ENCODE results near the gene CYSRT1.

Gene CYSRT1

GRCh38 chr9:137179761-137180160 lies 45.2 kb upstream of the CYSRT1 start:
- no peak for DNase-seq (ENCODE audit: extremely low spot score)
- TF ChIP-seq CTBP1 (IDR thresholded peaks at IDR 0.05; ENCODE audit: borderline replicate concordance) (no peak), SUZ12 (IDR thresholded peaks at IDR 0.05) (no peak), NFRKB (IDR thresholded peaks at IDR 0.05) (no peak), TARDBP (IDR thresholded peaks at IDR 0.05) (no peak), SP1 (IDR thresholded peaks at IDR 0.05) (no peak), ZNF384 (IDR thresholded peaks at IDR 0.05) (no peak), FOXK2 (IDR thresholded peaks at IDR 0.05) (no peak), FOXM1 (IDR thresholded peaks at IDR 0.05; ENCODE audit: borderline replicate concordance) (no peak), BHLHE40 (IDR thresholded peaks at IDR 0.05; ENCODE audit: borderline replicate concordance) (no peak), FOXA1 (IDR thresholded peaks at IDR 0.05) (no peak), L3MBTL2 (conservative IDR thresholded peaks at IDR 0.05) (no peak), HDGF (IDR thresholded peaks at IDR 0.05; ENCODE audit: borderline replicate concordance) (no peak), ARNT (IDR thresholded peaks at IDR 0.05) (no peak), LEF1 (IDR thresholded peaks at IDR 0.05; ENCODE audit: borderline replicate concordance) (no peak), ELF4 (IDR thresholded peaks at IDR 0.05) (no peak)
- TF ChIP-seq, protein P1, sequence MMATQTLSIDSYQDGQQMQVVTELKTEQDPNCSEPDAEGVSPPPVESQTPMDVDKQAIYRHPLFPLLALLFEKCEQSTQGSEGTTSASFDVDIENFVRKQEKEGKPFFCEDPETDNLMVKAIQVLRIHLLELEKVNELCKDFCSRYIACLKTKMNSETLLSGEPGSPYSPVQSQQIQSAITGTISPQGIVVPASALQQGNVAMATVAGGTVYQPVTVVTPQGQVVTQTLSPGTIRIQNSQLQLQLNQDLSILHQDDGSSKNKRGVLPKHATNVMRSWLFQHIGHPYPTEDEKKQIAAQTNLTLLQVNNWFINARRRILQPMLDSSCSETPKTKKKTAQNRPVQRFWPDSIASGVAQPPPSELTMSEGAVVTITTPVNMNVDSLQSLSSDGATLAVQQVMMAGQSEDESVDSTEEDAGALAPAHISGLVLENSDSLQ (IDR thresholded peaks at IDR 0.05), result no peak
- POLR2A ChIA-PET, result interaction anchor here (1.1 kb wide), 1 partner anchor 42 kb away, joined by 3 read pairs; the partner anchor contains the start of gene RNF208
- CTCF ChIA-PET, result no interaction called here

- POLR2A ChIA-PET, result no interaction called here
These were observed 44.5 kb upstream of the CYSRT1 start for GRCh38 chr9:137180491-137180890.

GRCh38 chr9:137181680-137182079 lies 43.3 kb upstream of the CYSRT1 start:
- POLR2A ChIA-PET, result no interaction called here
- TF ChIP-seq L3MBTL2 (conservative IDR thresholded peaks at IDR 0.05), result no peak
- no peak for TF ChIP-seq NFRKB (IDR thresholded peaks at IDR 0.05)
- TF ChIP-seq ELF4 (IDR thresholded peaks at IDR 0.05), result no peak
- no peak for TF ChIP-seq FOXA1 (IDR thresholded peaks at IDR 0.05)
- no peak for TF ChIP-seq HDGF (IDR thresholded peaks at IDR 0.05; ENCODE audit: borderline replicate concordance)
- TF ChIP-seq ZNF384 (IDR thresholded peaks at IDR 0.05), result no peak
- no peak for TF ChIP-seq CTBP1 (IDR thresholded peaks at IDR 0.05; ENCODE audit: borderline replicate concordance)
- TF ChIP-seq FOXM1 (IDR thresholded peaks at IDR 0.05; ENCODE audit: borderline replicate concordance), result no peak
- no peak for TF ChIP-seq FOXK2 (IDR thresholded peaks at IDR 0.05)
- TF ChIP-seq TARDBP (IDR thresholded peaks at IDR 0.05), result no peak
- TF ChIP-seq BHLHE40 (IDR thresholded peaks at IDR 0.05; ENCODE audit: borderline replicate concordance), result no peak
- TF ChIP-seq SUZ12 (IDR thresholded peaks at IDR 0.05), result no peak
- no peak for TF ChIP-seq SP1 (IDR thresholded peaks at IDR 0.05)
- TF ChIP-seq, protein P1 (IDR thresholded peaks at IDR 0.05), result no peak
- TF ChIP-seq ARNT (IDR thresholded peaks at IDR 0.05), result no peak
- no peak for TF ChIP-seq LEF1 (IDR thresholded peaks at IDR 0.05; ENCODE audit: borderline replicate concordance)
- CTCF ChIA-PET, result no interaction called here
- DNase-seq (ENCODE audit: extremely low spot score), result no peak

More at GRCh38 chr9:137180491-137180890, 44.5 kb upstream of the CYSRT1 start:
- no peak for DNase-seq (ENCODE audit: extremely low spot score)
- CTCF ChIA-PET, result no interaction called here
- TF ChIP-seq TARDBP (IDR thresholded peaks at IDR 0.05), result no peak
- TF ChIP-seq ARNT (IDR thresholded peaks at IDR 0.05), result no peak
- TF ChIP-seq BHLHE40 (IDR thresholded peaks at IDR 0.05; ENCODE audit: borderline replicate concordance), result no peak
- no peak for TF ChIP-seq NFRKB (IDR thresholded peaks at IDR 0.05)

DNA sequence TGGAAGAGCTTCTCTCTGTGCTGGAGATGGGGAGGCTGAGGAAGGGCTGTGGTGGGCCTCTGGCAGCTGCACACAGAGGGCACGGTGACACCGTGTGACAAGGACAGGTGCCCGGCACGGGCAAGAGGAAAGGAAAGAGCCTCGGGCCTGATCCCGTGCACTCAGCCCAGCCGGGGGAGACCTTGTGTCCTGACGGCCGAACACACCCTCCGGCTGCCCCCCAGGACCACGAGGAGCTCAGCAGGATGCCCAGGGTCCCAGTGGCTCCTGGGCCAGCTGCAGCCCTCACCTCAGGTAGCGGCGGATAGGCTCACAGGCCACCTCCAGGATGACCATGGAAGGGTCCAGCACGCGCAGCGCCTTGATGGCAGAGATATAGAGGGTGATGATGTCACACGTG lies 42.1 kb upstream of the CYSRT1 start:
- no peak for DNase-seq (ENCODE audit: extremely low spot score)
- CTCF ChIA-PET, result no interaction called here
- no peak for TF ChIP-seq HDGF (IDR thresholded peaks at IDR 0.05; ENCODE audit: borderline replicate concordance)
- TF ChIP-seq TARDBP (IDR thresholded peaks at IDR 0.05), result no peak
- TF ChIP-seq ELF4 (IDR thresholded peaks at IDR 0.05), result no peak
- TF ChIP-seq NFRKB (IDR thresholded peaks at IDR 0.05), result no peak
- TF ChIP-seq ZNF384 (IDR thresholded peaks at IDR 0.05), result no peak
- POLR2A ChIA-PET, result no interaction called here

DNA sequence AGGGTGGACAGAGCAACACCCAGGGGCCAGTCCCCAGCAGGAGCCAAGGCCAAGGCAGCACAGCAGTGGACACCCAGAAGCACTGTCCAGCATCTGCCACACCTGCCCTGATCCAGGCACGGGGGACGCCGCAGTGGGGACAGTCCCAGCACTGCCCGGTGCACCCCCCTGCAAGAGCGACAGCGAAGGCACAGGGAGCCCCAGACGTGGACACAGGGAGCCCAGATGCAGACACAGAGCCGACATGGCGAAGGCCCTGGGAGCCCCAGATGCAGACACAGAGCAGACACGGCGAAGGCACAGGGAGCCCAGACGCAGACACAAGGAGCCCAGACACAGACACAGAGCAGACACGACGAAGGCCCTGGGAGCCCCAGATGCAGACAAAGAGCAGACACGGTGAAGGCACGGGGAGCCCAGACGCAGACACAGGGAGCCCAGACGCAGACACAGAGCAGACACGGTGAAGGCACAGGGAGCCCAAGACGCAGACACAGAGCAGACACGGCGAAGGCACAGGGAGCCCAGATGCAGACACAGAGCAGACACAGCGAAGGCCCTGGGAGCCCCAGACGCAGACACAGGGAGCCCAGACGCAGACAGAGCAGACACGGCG lies 40.9 kb upstream of the CYSRT1 start:
- CTCF ChIA-PET, result no interaction called here
- DNase-seq (ENCODE audit: extremely low spot score), result no peak
- TF ChIP-seq ELF4 (IDR thresholded peaks at IDR 0.05) (no peak), SUZ12 (IDR thresholded peaks at IDR 0.05) (no peak)
- POLR2A ChIA-PET, result no interaction called here

GRCh38 chr9:137184881-137185660 lies 39.9 kb upstream of the CYSRT1 start:
- CTCF ChIA-PET, result no interaction called here
- POLR2A ChIA-PET, result no interaction called here
- TF ChIP-seq CTBP1 (IDR thresholded peaks at IDR 0.05; ENCODE audit: borderline replicate concordance) (no peak), L3MBTL2 (conservative IDR thresholded peaks at IDR 0.05) (no peak), HDGF (IDR thresholded peaks at IDR 0.05; ENCODE audit: borderline replicate concordance) (no peak), FOXA1 (IDR thresholded peaks at IDR 0.05) (no peak), FOXM1 (IDR thresholded peaks at IDR 0.05; ENCODE audit: borderline replicate concordance) (no peak), FOXK2 (IDR thresholded peaks at IDR 0.05) (no peak), ZNF384 (IDR thresholded peaks at IDR 0.05) (no peak), ELF4 (IDR thresholded peaks at IDR 0.05) (no peak), SUZ12 (IDR thresholded peaks at IDR 0.05) (no peak), LEF1 (IDR thresholded peaks at IDR 0.05; ENCODE audit: borderline replicate concordance) (no peak), ARNT (IDR thresholded peaks at IDR 0.05) (no peak), BHLHE40 (IDR thresholded peaks at IDR 0.05; ENCODE audit: borderline replicate concordance) (no peak), TARDBP (IDR thresholded peaks at IDR 0.05) (no peak), SP1 (IDR thresholded peaks at IDR 0.05) (no peak), NFRKB (IDR thresholded peaks at IDR 0.05) (no peak)
- TF ChIP-seq, protein P1 (IDR thresholded peaks at IDR 0.05), result no peak
- no peak for DNase-seq (ENCODE audit: extremely low spot score)

Measured in HEK293T (cell line).